SHP77 (cell line): ENCODE data around the gene MS4A6A.
"Not testable (repeated sequence)": the region's sequence is repeated elsewhere in the genome, so short reads cannot be mapped to it uniquely, and the experiment has no call there.

Experiments
- DNase-seq, 2 experiments: peaks; one replicate each; lab custom pipeline; 2025; lab: John Stamatoyannopoulos, UW

MS4A6A gene

GRCh38 chr11:60182541-60183330, at the start of gene MS4A6A:
TSS of gene MS4A6A (minus strand) at chr11:60183083. CDS start at chr11:60181727, 1,356 bp downstream.
- no peak for DNase-seq

GRCh38 chr11:60230681-60231080, 47.8 kb upstream of the MS4A6A start:
- no peak for DNase-seq

- no peak for DNase-seq
These were observed 39.3 kb upstream of the MS4A6A start for GRCh38 chr11:60222141-60222540.

GRCh38 chr11:60221692-60222091, 38.8 kb upstream of the MS4A6A start:
- no peak for DNase-seq

GRCh38 chr11:60221181-60221580, 38.3 kb upstream of the MS4A6A start:
- DNase-seq: no peak

GRCh38 chr11:60214386-60214785, 31.5 kb upstream of the MS4A6A start:
- DNase-seq: no peak

- DNase-seq: no peak
These were observed 28.3 kb upstream of the MS4A6A start for GRCh38 chr11:60211206-60211605.

GRCh38 chr11:60209977-60210376, 27.1 kb upstream of the MS4A6A start:
- no peak for DNase-seq

- no peak for DNase-seq
These were observed 26.1 kb upstream of the MS4A6A start for GRCh38 chr11:60208951-60209350.

- DNase-seq: no peak
These were observed 25.4 kb upstream of the MS4A6A start for GRCh38 chr11:60208146-60208895.

GRCh38 chr11:60206616-60207015, 23.7 kb upstream of the MS4A6A start:
- DNase-seq: no peak

GRCh38 chr11:60204922-60205321, 22.0 kb upstream of the MS4A6A start:
- DNase-seq: no peak

GRCh38 chr11:60201334-60201733, 18.5 kb upstream of the MS4A6A start:
- not testable (repeated sequence) for DNase-seq

GRCh38 chr11:60197442-60197841, 14.6 kb upstream of the MS4A6A start:
- no peak for DNase-seq

GRCh38 chr11:60195923-60196368, 13.1 kb upstream of the MS4A6A start:
- DNase-seq: no peak

GRCh38 chr11:60194511-60194910, 11.6 kb upstream of the MS4A6A start:
- DNase-seq: no peak

- peak; percentile 1 to 39 for DNase-seq
These were observed 11.0 kb upstream of the MS4A6A start for GRCh38 chr11:60193687-60194433.

- DNase-seq: not testable (repeated sequence)
These were observed 9.7 kb upstream of the MS4A6A start for GRCh38 chr11:60192564-60192963.

GRCh38 chr11:60188481-60188880, 5.6 kb upstream of the MS4A6A start:
- DNase-seq: not testable (repeated sequence)

GRCh38 chr11:60186128-60186527, 3.2 kb upstream of the MS4A6A start:
- not testable (repeated sequence) for DNase-seq

GRCh38 chr11:60185512-60185827, 2.6 kb upstream of the MS4A6A start:
- not testable (repeated sequence) for DNase-seq

GRCh38 chr11:60184824-60185511, 2.1 kb upstream of the MS4A6A start:
- DNase-seq: no peak
